ACHN (cell line): Measurements from ENCODE around the gene CCDC13.
A peak's percentile ranks its signal among the peaks of the same experiment; 100 is the strongest.

Experiments used
- DNase-seq: peaks from one replicate; pipeline ENCODE4 v3.0.0-alpha.2; 2015
- in situ Hi-C: cut with HindIII; loops from 2 replicates; pipeline ENCODE4 v1.10.0; 2017; ENCODE audit warnings: low sequenced_read_pairs, low pct_ligation_motif_present, low pct_unique_long_range_greater_than_20kb

CCDC13 gene

GRCh38 chr3:42762046-42762724 is 10.9 kb downstream of the CCDC13 start:
- no peak for DNase-seq
- in situ Hi-C loops: no loop called here

- in situ Hi-C loops: no loop called here
- no peak for DNase-seq
Measured at GRCh38 chr3:42758126-42758525, 14.9 kb downstream of the CCDC13 start.

DNA sequence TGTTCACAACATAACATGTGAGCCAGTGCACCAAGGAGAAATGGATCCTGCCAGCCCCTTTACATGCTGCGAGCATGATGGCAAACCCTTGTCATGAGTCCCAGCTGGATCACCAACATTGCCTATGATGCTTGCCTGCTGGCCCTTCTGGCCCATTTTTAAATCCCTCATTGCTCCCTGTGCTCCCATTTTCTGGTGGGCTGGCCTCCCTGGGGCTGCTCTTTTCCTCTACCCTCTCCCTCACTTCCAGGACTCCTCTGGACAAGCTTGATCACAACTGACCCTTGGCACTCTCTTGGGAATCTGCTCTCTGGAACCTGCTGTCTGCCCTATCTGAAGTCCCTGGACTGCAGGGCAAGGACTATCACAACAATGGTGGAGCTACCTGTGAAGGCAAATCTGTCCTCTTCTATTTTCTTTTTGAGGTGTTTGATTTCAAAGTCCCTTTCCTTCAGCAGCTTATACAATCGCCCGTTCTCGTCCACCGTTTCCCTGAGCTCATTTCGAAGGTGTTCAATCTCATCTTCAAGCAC is 16.3 kb downstream of the CCDC13 start:
- no peak for DNase-seq
- in situ Hi-C loops: no loop called here

- in situ Hi-C loops: no loop called here
- peak; percentile 30 for DNase-seq
Measured at GRCh38 chr3:42755681-42756578, 17.1 kb downstream of the CCDC13 start.

DNA sequence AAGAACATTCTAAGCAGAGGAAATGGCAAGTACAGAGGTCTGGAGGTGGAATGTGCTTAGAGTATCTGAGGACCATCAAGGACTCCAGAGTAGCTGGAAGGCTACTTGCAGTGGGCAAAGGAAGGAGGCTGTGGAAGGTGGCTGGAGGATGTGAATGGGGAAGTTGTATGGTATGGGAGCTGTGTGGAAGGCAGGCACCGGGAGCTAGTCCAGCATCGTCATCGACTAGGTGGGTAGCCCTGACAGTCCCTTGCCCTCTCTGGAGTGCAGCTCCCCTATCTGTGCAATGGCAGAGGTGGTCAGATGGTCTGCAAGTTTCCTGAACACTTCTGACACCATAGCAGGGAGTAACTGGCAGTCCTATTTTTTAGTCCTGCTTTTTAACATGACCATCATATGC is 19.3 kb downstream of the CCDC13 start:
- DNase-seq: no peak
- in situ Hi-C loops: no loop called here

- in situ Hi-C loops: no loop called here
- DNase-seq: no peak
Measured at GRCh38 chr3:42752961-42753360, 20.1 kb downstream of the CCDC13 start.

DNA sequence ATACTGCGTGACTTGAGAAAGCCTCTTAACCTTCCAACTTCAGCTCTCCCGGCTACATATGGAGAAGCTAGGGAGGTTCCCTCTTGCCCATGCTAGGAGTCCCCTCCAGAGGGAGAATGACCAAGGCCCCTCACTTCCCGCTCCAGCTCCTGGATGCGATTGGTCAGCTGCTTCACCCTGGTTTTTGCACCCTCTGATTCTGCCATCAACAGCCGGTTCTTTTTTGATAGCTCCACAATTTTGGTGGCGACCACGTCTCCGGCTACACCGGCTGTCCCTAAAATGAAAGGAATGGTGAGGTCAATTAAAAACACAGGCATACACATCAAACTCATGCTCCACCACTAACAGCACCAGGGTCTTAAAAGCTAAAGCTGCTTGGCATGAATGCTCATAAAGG is 20.6 kb downstream of the CCDC13 start:
- in situ Hi-C loops: no loop called here
- no peak for DNase-seq

GRCh38 chr3:42751609-42752008 is 21.4 kb downstream of the CCDC13 start:
- in situ Hi-C loops: no loop called here

DNA sequence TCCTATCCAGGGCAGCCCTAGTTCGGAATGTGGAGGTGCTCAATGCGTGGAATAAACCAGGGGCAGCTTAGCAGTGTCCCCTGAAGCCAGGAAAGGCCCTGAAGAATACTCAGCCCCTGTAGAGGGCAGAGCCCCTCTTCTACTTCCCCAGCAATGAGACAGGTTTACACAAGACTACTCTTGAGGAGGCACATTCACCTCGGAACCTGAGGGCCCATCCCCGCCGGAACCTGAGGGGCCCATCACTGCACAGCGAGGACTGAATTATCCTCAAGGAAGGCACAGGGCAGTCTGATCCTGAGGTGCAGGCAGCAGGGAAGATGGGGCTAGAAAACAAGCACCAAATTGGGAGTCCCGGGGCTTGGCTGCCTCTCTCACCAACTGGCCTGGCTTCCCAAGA is 22.2 kb downstream of the CCDC13 start:
- DNase-seq: no peak
- in situ Hi-C loops: no loop called here

More at GRCh38 chr3:42751609-42752008, 21.4 kb downstream of the CCDC13 start:
- DNase-seq: no peak

- peak; percentile 12 for DNase-seq
- in situ Hi-C loops: no loop called here
Measured at GRCh38 chr3:42749753-42750231, 23.3 kb downstream of the CCDC13 start.

DNA sequence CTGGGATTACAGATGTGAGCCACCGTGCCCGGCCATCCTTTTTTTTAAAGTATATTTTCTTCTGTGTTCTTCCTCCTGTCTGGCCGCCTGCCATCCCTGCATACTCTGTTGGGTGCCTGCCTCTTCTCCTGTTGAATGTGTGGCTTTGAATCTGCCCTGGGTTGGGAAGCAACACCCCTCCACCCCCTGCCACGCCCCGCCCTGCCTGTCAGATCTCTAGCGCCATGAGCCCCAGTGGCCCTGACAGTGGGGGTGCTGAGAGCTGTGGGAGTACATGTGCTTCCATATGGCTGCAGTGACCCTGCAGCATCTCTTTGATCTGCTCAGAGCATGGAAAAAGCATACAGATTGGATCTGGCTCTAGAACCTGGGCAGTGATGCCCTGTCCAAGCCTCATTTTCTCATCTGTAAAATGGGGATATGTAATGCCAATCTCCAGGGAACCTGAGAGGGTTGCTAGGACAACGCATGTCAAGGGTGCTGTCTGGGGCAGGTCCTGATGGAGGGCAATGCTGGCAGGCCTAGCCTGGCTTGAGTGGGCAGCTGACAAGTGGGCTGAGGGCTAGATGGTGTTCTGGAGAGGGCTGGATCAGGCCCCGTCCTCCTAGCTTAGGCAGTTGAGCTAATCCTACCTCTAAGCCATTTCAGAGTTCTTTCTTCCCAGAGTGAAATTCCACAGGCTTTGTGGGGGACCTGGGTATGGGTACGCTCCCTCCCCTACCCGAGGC is 23.9 kb downstream of the CCDC13 start:
- no peak for DNase-seq
- in situ Hi-C loops: no loop called here

GRCh38 chr3:42747581-42747980 is 25.5 kb downstream of the CCDC13 start:
- in situ Hi-C loops: no loop called here
- DNase-seq: no peak

- no peak for DNase-seq
- in situ Hi-C loops: no loop called here
Measured at GRCh38 chr3:42746455-42747450, 26.3 kb downstream of the CCDC13 start.

- no peak for DNase-seq
- in situ Hi-C loops: no loop called here
Measured at GRCh38 chr3:42745776-42746454, 27.1 kb downstream of the CCDC13 start.

- no peak for DNase-seq
- in situ Hi-C loops: no loop called here
Measured at GRCh38 chr3:42745291-42745745, 27.7 kb downstream of the CCDC13 start.

- in situ Hi-C loops: no loop called here
- no peak for DNase-seq
Measured at GRCh38 chr3:42743204-42743995, 29.7 kb downstream of the CCDC13 start.
